Mesenchymal stem cell (in vitro differentiated cells and primary cell): Measurements from ENCODE around the gene EGFR.

Experiments
- DNase-seq: peaks from one replicate; pipeline ENCODE4 v3.0.0-alpha.2; 2013
- H2AFZ ChIP-seq: one replicate; pipeline ENCODE4 v1.6.1; 2013; ENCODE audit warnings: low read depth, mild to moderate bottlenecking, control low read depth, inconsistent platforms, low read length, moderate library complexity
- H2AK5ac ChIP-seq: 2 replicates; pipeline ENCODE4 v1.6.1; 2013; ENCODE audit warnings: low read length, moderate library complexity, mild to moderate bottlenecking, inconsistent platforms; ENCODE audit not compliant: severe bottlenecking
- H2BK120ac ChIP-seq: one replicate; pipeline ENCODE4 v1.6.1; 2013; ENCODE audit warnings: low read depth, mild to moderate bottlenecking, inconsistent platforms, low read length, moderate library complexity
- H2BK12ac ChIP-seq, 2 experiments: one replicate each; pipeline ENCODE4 v1.6.1; 2013; ENCODE audit warnings: inconsistent platforms in 2 of 2, low read length in 2 of 2, mild to moderate bottlenecking in 2 of 2, moderate library complexity in 2 of 2, control low read depth in 1 of 2
- H2BK15ac ChIP-seq: one replicate; pipeline ENCODE4 v1.6.1; 2013; ENCODE audit warnings: mild to moderate bottlenecking, low read depth, inconsistent platforms; ENCODE audit not compliant: poor library complexity, severe bottlenecking
- H2BK5ac ChIP-seq: 2 replicates; pipeline ENCODE4 v1.6.1; 2013; ENCODE audit warnings: low read depth, mild to moderate bottlenecking, low read length, control low read depth, inconsistent platforms; ENCODE audit not compliant: poor library complexity, severe bottlenecking
- H3K14ac ChIP-seq, 2 experiments: one replicate each; pipeline ENCODE4 v1.6.1; 2013; ENCODE audit warnings: inconsistent platforms in 2 of 2, low read length in 2 of 2, control low read depth in 1 of 2, mild to moderate bottlenecking in 1 of 2, moderate library complexity in 1 of 2
- H3K18ac ChIP-seq, 2 experiments: one replicate each; pipeline ENCODE4 v1.6.1; 2013; ENCODE audit warnings: inconsistent platforms in 2 of 2, low read length in 2 of 2, control low read depth in 1 of 2, low read depth in 1 of 2, mild to moderate bottlenecking in 1 of 2
- H3K23ac ChIP-seq, 2 experiments: one replicate each; pipeline ENCODE4 v1.6.1; 2013; ENCODE audit warnings: inconsistent platforms in 2 of 2, low read length in 2 of 2, mild to moderate bottlenecking in 2 of 2, moderate library complexity in 2 of 2, control low read depth in 1 of 2
- H3K27ac ChIP-seq: 2 replicates; pipeline ENCODE4 v1.5.1; 2013; ENCODE audit warnings: mild to moderate bottlenecking, moderate library complexity, low read length, control low read depth, inconsistent platforms; ENCODE audit not compliant: poor library complexity, severe bottlenecking
- H3K27me3 ChIP-seq, 2 experiments: 2 replicates each; pipeline versions ENCODE4 v1.6.1 to v1.7.0; 2013; ENCODE audit warnings: low read length in 2 of 2, mild to moderate bottlenecking in 2 of 2, moderate library complexity in 2 of 2, control low read depth in 1 of 2, inconsistent platforms in 1 of 2; ENCODE audit not compliant: control insufficient read depth in 1 of 2, insufficient read depth in 1 of 2
- H3K36me3 ChIP-seq, 2 experiments: 2 replicates each; pipeline versions ENCODE4 v1.6.1 to v1.7.0; 2013; ENCODE audit warnings: low read length in 2 of 2, control low read depth in 1 of 2, inconsistent platforms in 1 of 2, low read depth in 1 of 2, mild to moderate bottlenecking in 1 of 2; ENCODE audit not compliant: insufficient read depth in 2 of 2, control insufficient read depth in 1 of 2
- H3K4ac ChIP-seq, 2 experiments: one replicate each; pipeline ENCODE4 v1.6.1; 2013; ENCODE audit warnings: inconsistent platforms in 2 of 2, low read length in 2 of 2, mild to moderate bottlenecking in 2 of 2, moderate library complexity in 2 of 2, control low read depth in 1 of 2, low read depth in 1 of 2
- H3K4me1 ChIP-seq: 2 replicates; pipeline ENCODE4 v1.6.1; 2013; ENCODE audit warnings: low read depth, low read length, control low read depth; ENCODE audit not compliant: control insufficient read depth, insufficient read depth
- H3K4me2 ChIP-seq: 2 replicates; pipeline ENCODE4 v1.6.1; 2013; ENCODE audit warnings: low read length, mild to moderate bottlenecking, inconsistent platforms; ENCODE audit not compliant: poor library complexity, severe bottlenecking
- H3K4me3 ChIP-seq, 2 experiments: 2 replicates each; pipeline versions ENCODE4 v1.5.1 to v1.7.0; 2013; ENCODE audit warnings: low read length in 2 of 2, mild to moderate bottlenecking in 2 of 2, control low read depth in 1 of 2, low read depth in 1 of 2; ENCODE audit not compliant: insufficient read depth in 1 of 2
- H3K79me1 ChIP-seq: replicated peaks from 2 replicates; pipeline ENCODE4 v1.6.1; 2013; ENCODE audit warnings: mild to moderate bottlenecking, control low read depth, low read length, inconsistent platforms; ENCODE audit not compliant: poor library complexity, severe bottlenecking
- H3K9ac ChIP-seq: 2 replicates; pipeline ENCODE4 v1.7.0; 2013; ENCODE audit warnings: mild to moderate bottlenecking, low read length, moderate library complexity
- H3K9me3 ChIP-seq: 2 replicates; pipeline ENCODE4 v1.7.0; 2013; ENCODE audit warnings: mild to moderate bottlenecking, low read length; ENCODE audit not compliant: control insufficient read depth
- H4K8ac ChIP-seq: one replicate; pipeline ENCODE4 v1.6.1; 2013; ENCODE audit warnings: inconsistent platforms, mild to moderate bottlenecking, low read length, moderate library complexity
- H4K91ac ChIP-seq: one replicate; pipeline ENCODE4 v1.6.1; 2013; ENCODE audit warnings: mild to moderate bottlenecking, low read length, inconsistent platforms
- WGBS: methylation state at CpG from one replicate; pipeline ENCODE4 v1.1.7; 2013; ENCODE audit warnings: mixed read lengths; 5-methylcytosine and 5-hydroxymethylcytosine counted together

The EGFR gene

DNA sequence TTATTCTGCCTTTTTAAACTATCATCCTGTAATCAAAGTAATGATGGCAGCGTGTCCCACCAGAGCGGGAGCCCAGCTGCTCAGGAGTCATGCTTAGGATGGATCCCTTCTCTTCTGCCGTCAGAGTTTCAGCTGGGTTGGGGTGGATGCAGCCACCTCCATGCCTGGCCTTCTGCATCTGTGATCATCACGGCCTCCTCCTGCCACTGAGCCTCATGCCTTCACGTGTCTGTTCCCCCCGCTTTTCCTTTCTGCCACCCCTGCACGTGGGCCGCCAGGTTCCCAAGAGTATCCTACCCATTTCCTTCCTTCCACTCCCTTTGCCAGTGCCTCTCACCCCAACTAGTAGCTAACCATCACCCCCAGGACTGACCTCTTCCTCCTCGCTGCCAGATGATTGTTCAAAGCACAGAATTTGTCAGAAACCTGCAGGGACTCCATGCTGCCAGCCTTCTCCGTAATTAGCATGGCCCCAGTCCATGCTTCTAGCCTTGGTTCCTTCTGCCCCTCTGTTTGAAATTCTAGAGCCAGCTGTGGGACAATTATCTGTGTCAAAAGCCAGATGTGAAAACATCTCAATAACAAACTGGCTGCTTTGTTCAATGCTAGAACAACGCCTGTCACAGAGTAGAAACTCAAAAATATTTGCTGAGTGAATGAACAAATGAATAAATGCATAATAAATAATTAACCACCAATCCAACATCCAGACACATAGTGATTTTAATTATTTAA, 151.7 kb downstream of the EGFR start:
- no peak overlapping the region for H2BK12ac ChIP-seq

GRCh38 chr7:55171157-55171556, 152.3 kb downstream of the EGFR start:
- H3K9me3 ChIP-seq, result no peaks in the 10 kb centered on the region
- no peak overlapping the region for H3K18ac ChIP-seq
- no peak overlapping the region for H3K4ac ChIP-seq
- no peak overlapping the region for H3K9ac ChIP-seq
- DNase-seq, result no peak
- no peak overlapping the region for H2AFZ ChIP-seq
- no peak overlapping the region for H3K4me3 ChIP-seq
- WGBS, result 99% methylated on average over 7 of the region's 7 CpGs
- H3K36me3 ChIP-seq, result peaks cover 54 to 97% of the 10 kb centered on the region in 2 experiments
- H3K27me3 ChIP-seq, result no peaks in the 10 kb centered on the region
- H4K91ac ChIP-seq, result no peak overlapping the region
- peaks cover 12% of the 10 kb centered on the region for H3K79me1 ChIP-seq
- no peak overlapping the region for H3K14ac ChIP-seq
- H3K23ac ChIP-seq, result no peak overlapping the region
- no peaks in the 10 kb centered on the region for H3K4me1 ChIP-seq
- no peak overlapping the region for H4K8ac ChIP-seq
- H3K4me2 ChIP-seq, result no peak overlapping the region
- H3K27ac ChIP-seq, result no peak overlapping the region
- no peak overlapping the region for H2BK15ac ChIP-seq
- no peak overlapping the region for H2BK12ac ChIP-seq
- no peak overlapping the region for H2BK5ac ChIP-seq
- H2AK5ac ChIP-seq, result no peak overlapping the region
- H2BK120ac ChIP-seq, result no peak overlapping the region

More for the DNA sequence above, 151.7 kb downstream of the EGFR start:
- H2BK15ac ChIP-seq, result no peak overlapping the region
- no peak overlapping the region for H2BK120ac ChIP-seq
- H3K27me3 ChIP-seq, result no peaks in the 10 kb centered on the region
- H3K9ac ChIP-seq, result no peak overlapping the region
- DNase-seq, result no peak
- H3K4me1 ChIP-seq, result peaks cover under 1% of the 10 kb centered on the region
- H3K27ac ChIP-seq, result no peak overlapping the region
- no peak overlapping the region for H3K4me3 ChIP-seq
- H4K8ac ChIP-seq, result no peak overlapping the region
- H2BK5ac ChIP-seq, result no peak overlapping the region
- WGBS, result 98% methylated on average over 10 of the region's 11 CpGs
- no peak overlapping the region for H3K18ac ChIP-seq
- no peak overlapping the region for H3K4me2 ChIP-seq
- peaks cover 58 to 97% of the 10 kb centered on the region in 2 experiments for H3K36me3 ChIP-seq
- no peak overlapping the region for H2AFZ ChIP-seq
- no peaks in the 10 kb centered on the region for H3K9me3 ChIP-seq
- H3K23ac ChIP-seq, result no peak overlapping the region
- H3K14ac ChIP-seq, result no peak overlapping the region
- H3K79me1 ChIP-seq, result peaks cover 13% of the 10 kb centered on the region
- no peak overlapping the region for H3K4ac ChIP-seq
- H4K91ac ChIP-seq, result no peak overlapping the region
- H2AK5ac ChIP-seq, result no peak overlapping the region

DNA sequence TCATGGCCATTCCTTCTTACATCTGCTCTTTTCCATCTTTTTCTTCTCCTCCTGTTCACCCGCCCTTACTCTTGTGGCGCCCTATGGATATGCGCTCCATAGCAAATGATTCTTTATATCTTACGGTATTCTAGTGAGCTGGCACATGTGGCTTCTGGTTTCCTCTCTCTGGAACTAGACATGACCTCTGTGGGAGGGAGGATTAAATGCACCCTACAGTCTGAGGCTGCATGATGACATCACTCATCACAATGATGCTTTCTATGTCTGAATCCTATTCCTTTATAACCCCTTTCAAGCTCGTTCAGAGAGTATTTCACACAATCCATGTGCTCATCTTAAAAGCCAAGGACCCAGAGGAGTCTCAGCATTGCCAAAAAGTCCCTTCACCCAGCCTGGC, 153.3 kb downstream of the EGFR start:
- H2BK12ac ChIP-seq, result no peak overlapping the region
- H3K36me3 ChIP-seq, result peaks cover 50 to 93% of the 10 kb centered on the region in 2 experiments
- no peak overlapping the region for H3K18ac ChIP-seq
- H3K9me3 ChIP-seq, result no peaks in the 10 kb centered on the region
- no peak overlapping the region for H3K9ac ChIP-seq
- DNase-seq, result no peak
- H3K27ac ChIP-seq, result no peak overlapping the region
- no peak overlapping the region for H2BK15ac ChIP-seq
- H3K79me1 ChIP-seq, result peaks cover 10% of the 10 kb centered on the region
- no peak overlapping the region for H3K4me3 ChIP-seq
- no peak overlapping the region for H4K91ac ChIP-seq
- H2AK5ac ChIP-seq, result no peak overlapping the region
- no peak overlapping the region for H2BK120ac ChIP-seq
- H3K4me1 ChIP-seq, result peaks cover 3% of the 10 kb centered on the region
- H3K4ac ChIP-seq, result no peak overlapping the region
- no peak overlapping the region for H2AFZ ChIP-seq
- no peak overlapping the region for H3K4me2 ChIP-seq
- H3K23ac ChIP-seq, result no peak overlapping the region
- no peak overlapping the region for H2BK5ac ChIP-seq
- H3K27me3 ChIP-seq, result no peaks in the 10 kb centered on the region
- 100% methylated on average over 4 of the region's 5 CpGs for WGBS
- H3K14ac ChIP-seq, result no peak overlapping the region
- no peak overlapping the region for H4K8ac ChIP-seq

DNA sequence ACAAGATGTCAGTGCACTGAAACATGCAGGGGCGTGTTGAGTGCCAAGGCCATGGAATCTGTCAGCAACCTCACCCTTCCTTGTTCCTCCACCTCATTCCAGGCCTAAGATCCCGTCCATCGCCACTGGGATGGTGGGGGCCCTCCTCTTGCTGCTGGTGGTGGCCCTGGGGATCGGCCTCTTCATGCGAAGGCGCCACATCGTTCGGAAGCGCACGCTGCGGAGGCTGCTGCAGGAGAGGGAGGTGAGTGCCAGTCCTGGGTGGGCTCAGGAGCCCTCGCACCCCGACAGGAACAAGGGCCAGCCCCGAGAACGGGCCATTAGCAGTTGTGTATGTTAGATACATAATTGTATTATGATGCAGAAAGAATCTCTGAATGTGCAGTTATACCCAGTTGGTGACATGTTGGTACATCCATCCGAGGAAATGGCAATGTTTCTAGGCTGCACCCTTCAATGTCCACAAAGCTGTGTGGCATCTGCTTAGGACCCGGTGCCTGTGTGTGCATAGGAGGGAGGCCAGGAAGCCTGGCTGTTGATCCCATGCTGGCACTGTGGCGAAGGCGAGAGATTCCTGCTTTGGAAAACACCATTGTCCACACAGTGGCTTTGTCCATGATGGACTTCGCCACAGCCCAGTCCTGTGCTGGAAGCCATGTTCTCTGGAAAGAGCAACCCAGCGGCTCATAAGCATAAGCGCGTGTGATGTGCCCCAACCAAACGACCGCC, 154.2 kb downstream of the EGFR start:
- Histone ChIP-seq H3K27me3 (no peaks in the 10 kb centered on the region), H3K14ac (no peak overlapping the region), H3K9ac (no peak overlapping the region), H3K4me2 (no peak overlapping the region), H4K91ac (no peak overlapping the region), H3K4me3 (no peak overlapping the region), H2BK120ac (no peak overlapping the region), H2BK15ac (no peak overlapping the region), H2BK12ac (no peak overlapping the region), H3K79me1 (peaks cover 8% of the 10 kb centered on the region), H2BK5ac (no peak overlapping the region), H3K36me3 (peaks cover 49 to 93% of the 10 kb centered on the region in 2 experiments), H2AFZ (no peak overlapping the region), H3K4me1 (peaks cover 10% of the 10 kb centered on the region), H3K4ac (no peak overlapping the region), H4K8ac (no peak overlapping the region), H2AK5ac (no peak overlapping the region), H3K23ac (no peak overlapping the region), H3K27ac (no peak overlapping the region), H3K18ac (no peak overlapping the region), H3K9me3 (no peaks in the 10 kb centered on the region)
- no peak for DNase-seq
- WGBS, result over 99% methylated on average over 25 of the region's 25 CpGs
